ENCODE data around the gene A4GNT.
"Not testable (repeated sequence)": the region's sequence is repeated elsewhere in the genome, so short reads cannot be mapped to it uniquely, and the experiment has no call there.

The A4GNT gene

GRCh38 chr3:138132239-138132638 is at the start of gene A4GNT:
TSS of gene A4GNT (minus strand) at chr3:138132390. CDS start at chr3:138131256, 1,134 bp downstream.
- no peak for DNase-seq

- DNase-seq, result peak in 1 of 4 experiments; percentile 4
These were observed 48.3 kb upstream of the A4GNT start for GRCh38 chr3:138180375-138181029.

- DNase-seq, result peak; percentile 36 to 58 (median 48)
These were observed 42.4 kb upstream of the A4GNT start, which contains the start of gene DBR1 for GRCh38 chr3:138174421-138175131. TSS of gene DBR1 (minus strand) at chr3:138174921. CDS start at chr3:138174795, 126 bp downstream.

- DNase-seq, result no peak
These were observed 41.7 kb upstream of the A4GNT start for GRCh38 chr3:138173769-138174420.

- no peak for DNase-seq
These were observed 40.4 kb upstream of the A4GNT start for GRCh38 chr3:138172625-138173024.

- DNase-seq, result no peak
These were observed 32.9 kb upstream of the A4GNT start for GRCh38 chr3:138165061-138165460.

GRCh38 chr3:138157743-138158142 is 25.6 kb upstream of the A4GNT start:
- DNase-seq, result no peak

GRCh38 chr3:138154534-138154933 is 22.3 kb upstream of the A4GNT start:
- DNase-seq, result no peak

GRCh38 chr3:138148503-138148902 is 16.3 kb upstream of the A4GNT start:
- no peak for DNase-seq

GRCh38 chr3:138142181-138142580 is 10.0 kb upstream of the A4GNT start:
- not testable (repeated sequence) for DNase-seq

GRCh38 chr3:138140940-138141339 is 8.8 kb upstream of the A4GNT start:
- DNase-seq, result no peak

- no peak for DNase-seq
These were observed 7.5 kb upstream of the A4GNT start for GRCh38 chr3:138139691-138140090.

- DNase-seq, result no peak
These were observed 5.7 kb upstream of the A4GNT start for GRCh38 chr3:138137861-138138260.

- DNase-seq, result no peak
These were observed 4.0 kb upstream of the A4GNT start for GRCh38 chr3:138136201-138136600.

GRCh38 chr3:138135833-138136194 is 3.6 kb upstream of the A4GNT start:
- DNase-seq, result no peak

- DNase-seq, result no peak
These were observed 3.1 kb upstream of the A4GNT start for GRCh38 chr3:138135146-138135832.

GRCh38 chr3:138127636-138128365 is 4.4 kb downstream of the A4GNT start:
- no peak for DNase-seq

- DNase-seq, result no peak
These were observed 6.5 kb downstream of the A4GNT start for GRCh38 chr3:138125548-138126221.

- DNase-seq, result no peak
These were observed 7.4 kb downstream of the A4GNT start for GRCh38 chr3:138124706-138125355.

- DNase-seq, result no peak
These were observed 8.0 kb downstream of the A4GNT start for GRCh38 chr3:138124188-138124587.

- DNase-seq, result no peak
These were observed 12.8 kb downstream of the A4GNT start for GRCh38 chr3:138119423-138119766.

Data from activated naive CD4-positive, alpha-beta T cell (primary cell).